GM13976 (cell line): ENCODE results near the gene ATOSB.
A peak's percentile ranks its signal among the peaks of the same experiment; 100 is the strongest.

Source experiments
- DNase-seq: peaks from one replicate; pipeline ENCODE4 v3.0.0; 2012; ENCODE audit warnings: low spot score
- in situ Hi-C: fragments of 300-500 bp; cut with MboI; formaldehyde crosslinking; loops from one replicate; pipeline ENCODE4 v1.12.0; 2022; ENCODE audit warnings: low sequenced_read_pairs, mixed read lengths, inconsistent platforms; ENCODE audit not compliant: unreplicated experiment
- TF ChIP-seq, protein P1 (sequence below): IDR thresholded peaks from 2 replicates; pipeline ENCODE4 v1.5.1; 2012; ENCODE audit warnings: borderline replicate concordance, mild to moderate bottlenecking; ENCODE audit not compliant: insufficient read depth; ENCODE audit errors: extremely low read depth, missing control alignments, control extremely low read depth

ATOSB gene

GRCh38 chr9:35107297-35108290 is 8.1 kb downstream of the ATOSB start:
- peak; percentile 7 for DNase-seq
- TF ChIP-seq, protein P1, sequence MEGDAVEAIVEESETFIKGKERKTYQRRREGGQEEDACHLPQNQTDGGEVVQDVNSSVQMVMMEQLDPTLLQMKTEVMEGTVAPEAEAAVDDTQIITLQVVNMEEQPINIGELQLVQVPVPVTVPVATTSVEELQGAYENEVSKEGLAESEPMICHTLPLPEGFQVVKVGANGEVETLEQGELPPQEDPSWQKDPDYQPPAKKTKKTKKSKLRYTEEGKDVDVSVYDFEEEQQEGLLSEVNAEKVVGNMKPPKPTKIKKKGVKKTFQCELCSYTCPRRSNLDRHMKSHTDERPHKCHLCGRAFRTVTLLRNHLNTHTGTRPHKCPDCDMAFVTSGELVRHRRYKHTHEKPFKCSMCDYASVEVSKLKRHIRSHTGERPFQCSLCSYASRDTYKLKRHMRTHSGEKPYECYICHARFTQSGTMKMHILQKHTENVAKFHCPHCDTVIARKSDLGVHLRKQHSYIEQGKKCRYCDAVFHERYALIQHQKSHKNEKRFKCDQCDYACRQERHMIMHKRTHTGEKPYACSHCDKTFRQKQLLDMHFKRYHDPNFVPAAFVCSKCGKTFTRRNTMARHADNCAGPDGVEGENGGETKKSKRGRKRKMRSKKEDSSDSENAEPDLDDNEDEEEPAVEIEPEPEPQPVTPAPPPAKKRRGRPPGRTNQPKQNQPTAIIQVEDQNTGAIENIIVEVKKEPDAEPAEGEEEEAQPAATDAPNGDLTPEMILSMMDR: no peak
- in situ Hi-C loops: no loop called here

DNA sequence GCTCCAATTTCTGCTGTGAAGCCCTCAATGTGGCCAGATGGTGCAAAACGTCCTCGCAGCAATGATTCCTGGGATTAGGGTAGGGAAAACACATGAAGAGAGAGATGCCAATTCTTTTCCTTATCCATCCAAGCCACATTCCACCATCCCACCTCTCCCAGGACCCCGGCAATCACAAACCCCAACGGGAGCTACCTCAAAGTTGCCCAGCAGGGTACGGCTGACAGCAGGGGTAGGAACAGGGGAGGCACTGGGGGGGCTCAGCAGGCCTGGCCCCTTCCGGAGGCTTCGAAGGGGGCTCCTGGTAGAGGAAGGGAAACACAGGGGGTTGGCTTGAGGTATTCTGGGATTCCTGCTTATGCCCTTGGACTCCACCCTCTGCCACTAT is 9.3 kb downstream of the ATOSB start:
- in situ Hi-C loops: no loop called here
- TF ChIP-seq, protein P1: no peak
- peak; percentile 7 for DNase-seq

DNA sequence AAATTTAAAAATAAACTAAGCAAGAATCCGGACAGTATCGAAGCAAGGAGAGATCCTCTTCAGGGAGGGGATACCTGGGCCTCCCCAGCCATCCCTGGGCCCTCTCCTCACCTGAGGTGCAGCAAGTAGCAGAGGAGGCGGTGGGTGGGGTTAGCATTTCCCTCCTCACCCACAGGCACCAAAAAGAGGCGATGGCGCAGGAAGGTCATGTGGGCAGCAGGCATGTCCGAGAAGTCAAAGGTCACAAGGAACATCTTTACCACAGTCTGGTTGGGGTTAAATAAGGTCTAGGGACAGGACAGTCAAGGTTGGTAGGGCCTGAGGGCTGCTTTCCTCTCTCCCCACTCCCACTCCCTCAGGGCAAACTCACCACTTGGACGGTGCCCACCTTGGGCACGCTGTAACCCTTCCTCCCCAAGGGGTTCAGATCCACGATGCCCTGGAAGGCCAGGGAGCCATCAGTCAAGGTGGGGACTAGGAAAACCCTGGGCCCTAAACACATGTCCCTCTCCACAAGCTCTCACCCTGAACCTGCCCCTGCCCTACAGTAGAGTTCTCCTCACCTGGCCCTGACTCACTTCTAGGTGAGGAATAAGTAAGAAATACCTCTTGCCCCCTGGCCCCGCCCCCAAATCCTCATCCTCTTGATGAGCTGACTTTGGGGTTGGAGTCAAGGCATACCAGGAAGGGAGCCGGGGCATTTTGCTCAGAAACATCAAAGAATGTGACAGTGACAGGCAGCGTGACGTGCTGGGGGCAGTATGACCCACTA is 9.9 kb downstream of the ATOSB start:
- TF ChIP-seq, protein P1: no peak
- DNase-seq: peak; percentile 3
- in situ Hi-C loops: no loop called here

DNA sequence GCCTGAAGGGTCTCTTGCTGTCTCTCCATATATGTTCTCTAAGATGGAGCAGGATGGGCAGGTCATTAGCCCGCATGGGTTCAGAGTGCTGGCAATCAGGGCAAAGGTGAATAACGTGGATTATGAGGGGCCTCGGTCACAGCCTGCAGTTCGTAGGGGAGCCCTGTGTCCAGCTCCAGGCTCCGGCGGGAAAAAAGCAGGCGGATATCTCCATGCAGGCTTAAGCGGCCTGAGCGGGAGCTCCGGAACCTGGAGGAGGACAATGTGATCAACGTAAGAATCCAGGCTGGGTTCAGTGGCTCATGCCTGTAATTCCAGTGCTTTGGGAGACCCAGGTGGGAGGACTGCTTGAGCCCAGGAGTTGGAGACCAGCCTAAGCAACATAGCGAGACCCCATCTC is 10.5 kb downstream of the ATOSB start:
- in situ Hi-C loops: no loop called here
- DNase-seq: no peak
- TF ChIP-seq, protein P1: no peak

DNA sequence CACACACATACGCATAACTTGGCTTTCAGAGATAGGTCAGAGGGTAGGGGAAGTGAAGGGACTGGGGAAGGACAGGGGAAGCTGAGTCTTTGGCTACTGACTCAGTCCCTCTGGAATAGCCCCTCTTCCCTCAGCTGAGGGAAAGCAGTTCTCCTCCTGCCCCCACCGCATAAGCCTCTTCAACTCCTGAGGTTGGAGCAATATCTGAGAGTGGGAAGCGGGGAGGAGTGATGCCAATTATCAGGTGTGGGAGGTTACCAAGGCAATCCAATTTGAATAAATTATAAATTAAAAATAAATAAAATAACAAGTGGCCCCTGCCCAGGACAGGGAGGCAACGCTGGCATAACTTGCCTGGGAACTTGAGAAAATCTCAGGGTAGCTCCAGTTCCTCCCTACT is 11.1 kb downstream of the ATOSB start:
- in situ Hi-C loops: no loop called here
- no peak for DNase-seq
- TF ChIP-seq, protein P1: no peak

- in situ Hi-C loops: no loop called here
- no peak for DNase-seq
- TF ChIP-seq, protein P1: no peak
These were observed 11.9 kb downstream of the ATOSB start for GRCh38 chr9:35103660-35104191.
